ENCODE data around the gene SEC14L6.
"Not testable (repeated sequence)": the region's sequence is repeated elsewhere in the genome, so short reads cannot be mapped to it uniquely, and the experiment has no call there.

The SEC14L6 gene

GRCh38 chr22:30565341-30565740 is 18.8 kb upstream of the SEC14L6 start:
- DNase-seq: no peak

- no peak for DNase-seq
Measured at GRCh38 chr22:30564761-30565119, 18.2 kb upstream of the SEC14L6 start.

- no peak for DNase-seq
Measured at GRCh38 chr22:30564045-30564760, 17.7 kb upstream of the SEC14L6 start.

- DNase-seq: no peak
Measured at GRCh38 chr22:30562366-30562765, 15.8 kb upstream of the SEC14L6 start.

- no peak for DNase-seq
Measured at GRCh38 chr22:30561402-30562189, 15.1 kb upstream of the SEC14L6 start.

- DNase-seq: peak; percentile 29
Measured at GRCh38 chr22:30560643-30561202, 14.2 kb upstream of the SEC14L6 start.

GRCh38 chr22:30559889-30560288 is 13.3 kb upstream of the SEC14L6 start:
- DNase-seq: no peak

GRCh38 chr22:30557243-30557642 is 10.7 kb upstream of the SEC14L6 start:
- DNase-seq: no peak

GRCh38 chr22:30556388-30556787 is 9.8 kb upstream of the SEC14L6 start:
- no peak for DNase-seq

- DNase-seq: no peak
Measured at GRCh38 chr22:30555282-30556210, 9.0 kb upstream of the SEC14L6 start.

GRCh38 chr22:30553971-30554370 is 7.4 kb upstream of the SEC14L6 start:
- DNase-seq: no peak

GRCh38 chr22:30552719-30553118 is 6.2 kb upstream of the SEC14L6 start:
- DNase-seq: no peak

- not testable (repeated sequence) for DNase-seq
Measured at GRCh38 chr22:30551813-30552212, 5.3 kb upstream of the SEC14L6 start.

GRCh38 chr22:30547188-30547587 is 647 bp upstream of the SEC14L6 start:
- DNase-seq: no peak

- no peak for DNase-seq
Measured at GRCh38 chr22:30542811-30543188, 3.7 kb downstream of the SEC14L6 start.

GRCh38 chr22:30541961-30542810 is 4.4 kb downstream of the SEC14L6 start:
- no peak for DNase-seq

GRCh38 chr22:30541511-30541910 is 5.0 kb downstream of the SEC14L6 start:
- DNase-seq: not testable (repeated sequence)

- no peak for DNase-seq
Measured at GRCh38 chr22:30539368-30539767, 7.2 kb downstream of the SEC14L6 start.

GRCh38 chr22:30538280-30538679 is 8.3 kb downstream of the SEC14L6 start:
- no peak for DNase-seq

- DNase-seq: no peak
Measured at GRCh38 chr22:30537083-30537731, 9.3 kb downstream of the SEC14L6 start.

GRCh38 chr22:30535182-30535581 is 11.4 kb downstream of the SEC14L6 start:
- peak; percentile 20 for DNase-seq

Data from RPMI8226 (cell line).